VCaP (cell line): ENCODE results near the gene R3HDM4.
A peak's percentile ranks its signal among the peaks of the same experiment; 100 is the strongest.

Experiments used
- H3K27ac ChIP-seq: fragments of 450-650 bp; 2 replicates; pipeline ENCODE4 v1.5.1; 2017
- TF ChIP-seq, protein P1 (sequence below): fragments of 450-650 bp; conservative IDR thresholded peaks from 2 replicates; pipeline ENCODE4 v1.5.1; 2017; ENCODE audit warnings: mild to moderate bottlenecking, moderate library complexity

Gene R3HDM4

GRCh38 chr19:955803-956765, 43.1 kb upstream of the R3HDM4 start:
- H3K27ac ChIP-seq = no peak overlapping the region
- TF ChIP-seq, protein P1, sequence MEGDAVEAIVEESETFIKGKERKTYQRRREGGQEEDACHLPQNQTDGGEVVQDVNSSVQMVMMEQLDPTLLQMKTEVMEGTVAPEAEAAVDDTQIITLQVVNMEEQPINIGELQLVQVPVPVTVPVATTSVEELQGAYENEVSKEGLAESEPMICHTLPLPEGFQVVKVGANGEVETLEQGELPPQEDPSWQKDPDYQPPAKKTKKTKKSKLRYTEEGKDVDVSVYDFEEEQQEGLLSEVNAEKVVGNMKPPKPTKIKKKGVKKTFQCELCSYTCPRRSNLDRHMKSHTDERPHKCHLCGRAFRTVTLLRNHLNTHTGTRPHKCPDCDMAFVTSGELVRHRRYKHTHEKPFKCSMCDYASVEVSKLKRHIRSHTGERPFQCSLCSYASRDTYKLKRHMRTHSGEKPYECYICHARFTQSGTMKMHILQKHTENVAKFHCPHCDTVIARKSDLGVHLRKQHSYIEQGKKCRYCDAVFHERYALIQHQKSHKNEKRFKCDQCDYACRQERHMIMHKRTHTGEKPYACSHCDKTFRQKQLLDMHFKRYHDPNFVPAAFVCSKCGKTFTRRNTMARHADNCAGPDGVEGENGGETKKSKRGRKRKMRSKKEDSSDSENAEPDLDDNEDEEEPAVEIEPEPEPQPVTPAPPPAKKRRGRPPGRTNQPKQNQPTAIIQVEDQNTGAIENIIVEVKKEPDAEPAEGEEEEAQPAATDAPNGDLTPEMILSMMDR = no peak

DNA sequence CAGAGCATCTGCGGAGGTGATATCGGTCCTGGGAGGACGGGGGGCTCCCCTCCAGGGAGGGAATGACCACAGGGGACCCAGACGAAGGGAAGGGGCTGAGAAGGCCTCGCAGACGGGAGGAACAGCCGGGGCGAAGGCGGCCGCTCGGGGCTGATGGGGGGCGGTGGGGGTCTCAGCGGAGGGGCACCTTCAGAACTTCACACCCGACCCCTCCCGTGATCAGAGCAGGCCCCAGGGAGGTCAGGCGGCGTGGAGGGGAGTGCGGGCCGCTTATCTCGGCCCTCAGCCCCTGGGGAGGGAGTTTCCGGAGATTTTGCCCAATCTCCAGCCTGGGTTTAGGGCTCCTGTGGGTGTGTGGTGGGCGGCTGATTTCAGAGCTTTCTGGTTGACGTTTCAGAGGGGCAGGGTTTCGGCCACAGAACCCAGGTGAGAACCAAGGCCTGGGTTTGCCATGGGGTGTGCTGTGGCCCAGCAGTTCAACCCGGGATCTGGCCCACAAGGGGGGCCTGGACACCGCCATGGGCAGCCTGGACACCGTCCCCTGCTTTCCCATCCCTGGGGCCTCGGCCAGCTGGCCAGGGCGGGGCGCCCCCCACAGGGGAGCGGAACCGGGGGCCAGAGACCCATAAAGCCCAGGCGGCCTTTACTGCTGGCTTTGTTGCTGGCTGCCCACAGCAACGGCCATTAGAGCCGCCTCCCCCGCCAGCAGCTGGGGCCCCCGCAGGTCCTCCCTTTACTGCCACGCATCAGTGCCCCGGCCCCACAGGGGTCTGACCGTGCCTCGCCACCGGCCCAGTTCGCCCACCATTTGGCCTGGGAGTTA, 41.9 kb upstream of the R3HDM4 start:
- no peak overlapping the region for H3K27ac ChIP-seq
- TF ChIP-seq, protein P1 = no peak

GRCh38 chr19:954272-954671, 41.3 kb upstream of the R3HDM4 start:
- no peak overlapping the region for H3K27ac ChIP-seq
- TF ChIP-seq, protein P1 = no peak

- peak overlapping the region; percentile 80; the same call in 1 of the 2 replicates for H3K27ac ChIP-seq
- TF ChIP-seq, protein P1 = no peak
Observed at GRCh38 chr19:953445-954271, 40.6 kb upstream of the R3HDM4 start.

GRCh38 chr19:952680-953444, 39.8 kb upstream of the R3HDM4 start:
- peak overlapping the region; percentile 80 for H3K27ac ChIP-seq
- TF ChIP-seq, protein P1 = no peak

GRCh38 chr19:952049-952679, 39.1 kb upstream of the R3HDM4 start:
- peak overlapping the region; percentile 80 for H3K27ac ChIP-seq

More at GRCh38 chr19:952049-952679, 39.1 kb upstream of the R3HDM4 start:
- TF ChIP-seq, protein P1 = no peak
